Small intestine (tissue), 7 donors: ENCODE results near the gene LRRC63. TPM values are rescaled to one million over a fixed set of nuclear protein-coding genes. Genes with fewer than 3 reads are reported as not detected.
"Not testable (repeated sequence)": the region's sequence is repeated elsewhere in the genome, so short reads cannot be mapped to it uniquely, and the experiment has no call there.

Source experiments
- DNase-seq, 2 donors: peaks; one replicate each; pipeline versions ENCODE4 v3.0.0 to v3.0.0-alpha.2; 2013
- FAIRE-seq: peaks from 2 replicates; lab custom pipeline; 2012; peaks lifted over from hg19 to GRCh38; lab: Jason Lieb, UNC
- H3K27ac ChIP-seq, 3 donors: one replicate each; pipeline ENCODE4 v1.5.1; 2013; ENCODE audit warnings: low read length in 2 of 3, mild to moderate bottlenecking in 2 of 3, control low read depth in 1 of 3, inconsistent platforms in 1 of 3, low read depth in 1 of 3, moderate library complexity in 1 of 3
- H3K27me3 ChIP-seq, 3 donors: one replicate each; pipeline ENCODE4 v1.6.1; 2013; ENCODE audit warnings: low read length in 3 of 3, inconsistent platforms in 1 of 3; ENCODE audit not compliant: control insufficient read depth in 3 of 3, insufficient read depth in 3 of 3
- H3K36me3 ChIP-seq, 3 donors: one replicate each; pipeline ENCODE4 v1.6.1; 2013; ENCODE audit warnings: low read length in 3 of 3, inconsistent platforms in 1 of 3, low read depth in 1 of 3, mild to moderate bottlenecking in 1 of 3, moderate library complexity in 1 of 3; ENCODE audit not compliant: control insufficient read depth in 3 of 3, insufficient read depth in 2 of 3
- H3K4me1 ChIP-seq, 3 donors: one replicate each; pipeline ENCODE4 v1.6.1; 2013; ENCODE audit warnings: low read length in 2 of 3, inconsistent platforms in 1 of 3, low read depth in 1 of 3, mild to moderate bottlenecking in 1 of 3, moderate library complexity in 1 of 3; ENCODE audit not compliant: control insufficient read depth in 3 of 3, insufficient read depth in 2 of 3
- H3K4me3 ChIP-seq, 3 donors: one replicate each; pipeline ENCODE4 v1.5.1; 2013; ENCODE audit warnings: low read length in 3 of 3, control low read depth in 1 of 3, inconsistent platforms in 1 of 3, low read depth in 1 of 3, mild to moderate bottlenecking in 1 of 3, moderate library complexity in 1 of 3
- H3K9me3 ChIP-seq, 2 donors: one replicate each; pipeline ENCODE4 v1.6.1; 2013; ENCODE audit warnings: low read depth in 1 of 2, low read length in 1 of 2; ENCODE audit not compliant: control insufficient read depth in 2 of 2, insufficient read depth in 1 of 2
- WGBS, 3 donors: extraction: QIAGEN DNeasy Blood & Tissue Kit; methylation state at CpG; one replicate each; pipeline ENCODE4 v1.1.7; 2013; 5-methylcytosine and 5-hydroxymethylcytosine counted together
- polyA plus RNA-seq, 4 donors: library from polyadenylated mRNA; stranded (reverse) in 3 of 4; unstranded in 1 of 4; fragments of 200-250 nt in 3 of 4; fragments of 120-200 nt in 1 of 4; gene quantifications; one replicate each; pipeline versions ENCODE4 v1.2.1 to v1.2.3, GENCODE V29; 2013
- donor health status: healthy with polysubstance abuse.
- donor health status: control.
- donor health status: control.
- donor health status: Bipolar disorder and iron deficiency.
- donor health status: healthy.

LRRC63 gene
- polyA plus RNA-seq, 4 donors = 0.03 TPM; not detected in 3

DNA sequence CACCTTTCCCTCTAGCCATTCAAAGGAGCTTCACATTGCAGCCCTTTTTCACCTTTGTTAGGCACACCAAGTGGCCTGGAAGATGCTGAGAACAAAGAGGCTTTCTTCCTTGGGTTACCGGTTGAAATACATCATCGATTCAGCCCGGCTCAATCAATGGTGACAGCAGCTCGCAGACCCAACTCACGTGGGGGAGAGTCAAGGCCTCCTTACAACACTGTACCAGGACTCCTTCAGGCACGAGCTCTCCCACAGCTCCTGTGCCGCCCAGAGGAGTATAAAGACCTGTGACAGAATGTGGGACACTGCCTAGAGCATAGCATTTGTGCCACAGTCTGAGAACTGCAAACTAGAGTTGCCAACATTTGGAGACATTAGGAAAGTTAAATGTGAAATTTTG is 3.9 kb upstream of the LRRC63 start:
- Histone ChIP-seq H3K9me3 (no peaks in the 10 kb centered on the region), H3K36me3 (no peaks in the 10 kb centered on the region), H3K4me3 (no peak overlapping the region), H3K27ac (no peak overlapping the region), H3K4me1 (peaks cover 0 to 2% (median 0%) of the 10 kb centered on the region in 3 donors), H3K27me3 (peaks cover 0 to 16% (median 3%) of the 10 kb centered on the region in 3 donors)
- DNase-seq (no peak), FAIRE-seq (no peak)
- WGBS, 3 donors = 68 to 79% (median 75%) methylated on average over 7 of the region's 7 CpGs

DNA sequence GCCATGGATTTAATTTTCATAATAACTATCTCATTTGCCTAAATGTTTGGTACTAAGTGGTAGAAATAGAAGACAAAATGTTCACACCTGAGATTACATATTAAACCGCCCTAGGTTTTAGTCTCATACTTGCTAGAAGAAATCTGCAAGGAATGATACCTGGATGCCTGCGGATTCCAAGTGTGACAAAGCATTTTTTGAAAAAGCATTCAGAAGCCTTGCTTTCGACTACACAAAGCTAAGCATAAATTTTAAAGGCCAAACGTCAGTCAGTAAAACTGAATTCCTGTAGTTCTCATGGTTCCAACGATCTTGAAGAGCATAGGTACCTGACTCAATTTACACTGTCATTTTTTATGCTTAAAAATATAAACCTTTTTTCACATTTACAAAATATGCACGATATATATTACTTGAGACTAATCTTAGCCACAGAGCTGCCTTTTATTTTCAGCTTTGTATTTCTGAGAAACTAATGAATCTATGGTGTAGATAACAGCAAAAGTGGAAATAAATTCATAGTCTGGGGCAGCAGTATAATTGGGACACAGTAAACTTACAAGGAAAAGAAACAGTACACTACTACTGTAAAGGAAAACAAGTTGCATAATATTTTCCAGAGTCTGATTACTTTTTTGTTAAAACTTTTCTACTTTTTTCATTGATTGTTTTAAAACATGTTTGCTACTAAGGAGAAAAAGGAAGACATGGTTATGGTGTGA is 1.2 kb upstream of the LRRC63 start:
- H3K4me3 ChIP-seq = no peak overlapping the region
- peaks cover 0 to 19% (median 3%) of the 10 kb centered on the region in 3 donors for H3K27me3 ChIP-seq
- FAIRE-seq = no peak
- H3K27ac ChIP-seq = no peak overlapping the region
- no peaks in the 10 kb centered on the region for H3K36me3 ChIP-seq
- no peaks in the 10 kb centered on the region for H3K9me3 ChIP-seq
- H3K4me1 ChIP-seq = no peaks in the 10 kb centered on the region
- WGBS, 3 donors = 71 to 79% (median 77%) methylated on average over 6 of the region's 6 CpGs
- DNase-seq = no peak

DNA sequence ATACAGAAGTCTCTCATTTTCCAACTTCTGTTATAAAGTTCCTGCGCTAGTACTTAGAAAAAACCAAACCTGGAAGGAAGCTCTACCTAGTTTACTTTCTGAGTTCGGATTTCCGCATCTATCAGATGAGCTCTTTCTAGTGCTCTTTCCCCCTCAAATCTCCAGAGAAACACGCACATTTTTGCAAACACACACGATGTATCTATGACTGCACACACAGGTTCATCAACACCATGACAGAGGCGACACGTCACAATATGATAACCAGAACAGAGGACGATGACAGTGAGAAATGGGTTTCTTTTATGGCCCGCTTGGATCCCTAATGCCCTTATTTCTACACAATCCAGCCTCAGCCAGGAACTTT is 629 bp upstream of the LRRC63 start:
- no peaks in the 10 kb centered on the region for H3K9me3 ChIP-seq
- no peaks in the 10 kb centered on the region for H3K4me1 ChIP-seq
- H3K27ac ChIP-seq = peak overlapping the region in 1 of 3 donors; percentile 18
- no peak for FAIRE-seq
- DNase-seq = peak; percentile 17
- 6 to 12% (median 9%) methylated on average over 9 of the region's 9 CpGs for WGBS, 3 donors
- H3K36me3 ChIP-seq = no peaks in the 10 kb centered on the region
- H3K27me3 ChIP-seq = peaks cover 0 to 19% (median 3%) of the 10 kb centered on the region in 3 donors
- H3K4me3 ChIP-seq = peak overlapping the region; percentile 27 to 42 (median 31)

DNA sequence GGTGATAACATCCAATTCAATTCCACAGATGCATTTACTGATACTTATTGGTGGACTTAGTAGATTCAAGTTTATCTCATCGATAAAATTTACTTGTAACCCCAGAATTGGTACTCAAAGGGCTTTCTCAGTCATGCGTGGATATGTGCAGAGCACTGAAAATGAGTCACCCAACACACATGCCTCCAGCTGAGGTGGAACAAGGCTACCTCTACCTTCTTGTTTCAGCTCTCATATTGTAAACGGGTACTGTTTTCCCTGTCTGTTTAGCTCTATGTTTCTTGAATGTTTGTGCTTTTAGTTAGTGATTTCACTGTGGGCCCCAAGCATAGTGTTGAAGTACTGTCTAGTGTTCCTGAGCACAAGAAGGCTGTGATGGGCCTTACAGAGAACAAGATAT is 1.5 kb downstream of the LRRC63 start:
- H3K9me3 ChIP-seq = no peaks in the 10 kb centered on the region
- no peak overlapping the region for H3K4me3 ChIP-seq
- FAIRE-seq = no peak
- H3K27me3 ChIP-seq = peaks cover 0 to 16% (median 3%) of the 10 kb centered on the region in 3 donors
- H3K27ac ChIP-seq = no peak overlapping the region
- DNase-seq = no peak
- H3K4me1 ChIP-seq = no peaks in the 10 kb centered on the region
- no peaks in the 10 kb centered on the region for H3K36me3 ChIP-seq
- WGBS, 3 donors = 80 to 88% (median 87%) methylated on average over 3 of the region's 3 CpGs

DNA sequence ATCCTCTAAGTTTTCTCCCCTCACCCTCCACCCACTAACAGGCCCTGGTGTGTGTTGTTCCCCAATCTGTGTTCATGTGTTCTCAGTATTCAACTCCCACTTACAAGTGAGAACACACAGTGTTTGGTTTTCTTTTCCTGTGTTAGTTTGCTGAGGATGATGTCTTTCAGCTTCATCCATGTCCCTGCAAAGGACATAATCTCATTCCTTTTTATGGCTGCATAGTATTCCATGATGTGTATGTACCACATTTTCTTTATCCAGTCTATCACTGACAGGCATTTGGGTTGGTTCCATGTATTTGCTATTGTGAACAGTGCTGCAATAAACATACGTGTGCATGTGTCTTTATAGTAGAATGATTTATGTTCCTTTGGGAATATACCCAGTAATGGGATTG is 3.0 kb downstream of the LRRC63 start:
- H3K27ac ChIP-seq, H3K4me1 ChIP-seq, FAIRE-seq, H3K9me3 ChIP-seq, DNase-seq, H3K4me3 ChIP-seq, H3K36me3 ChIP-seq: not testable (repeated sequence)
- 56 to 82% (median 80%) methylated on average over 1 of the region's 1 CpG for WGBS, 3 donors
- peaks cover 0 to 15% (median 3%) of the 10 kb centered on the region in 3 donors for H3K27me3 ChIP-seq

DNA sequence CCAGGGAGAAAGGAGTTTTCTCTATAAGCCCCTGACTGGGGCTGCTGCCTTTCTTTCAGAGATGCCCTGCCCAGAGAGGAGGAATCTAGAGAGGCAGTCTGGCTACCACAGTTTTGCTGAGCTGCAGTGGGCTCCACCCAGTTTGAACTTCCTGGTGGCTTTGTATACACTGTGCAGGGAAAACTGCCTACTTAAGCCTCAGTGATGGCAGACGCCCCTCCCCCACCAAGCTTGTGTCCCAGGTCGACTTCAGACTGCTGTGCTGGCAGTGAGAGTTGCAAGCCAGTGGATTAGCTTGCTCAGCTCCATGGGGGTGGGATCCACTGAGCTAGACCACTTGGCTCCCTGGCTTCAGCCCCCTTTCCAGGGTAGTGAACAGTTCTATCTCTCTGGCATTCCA is 8.5 kb downstream of the LRRC63 start:
- not testable (repeated sequence) for H3K4me1 ChIP-seq, H3K27me3 ChIP-seq, H3K36me3 ChIP-seq, H3K4me3 ChIP-seq, H3K9me3 ChIP-seq, H3K27ac ChIP-seq, FAIRE-seq
- peak; percentile 9 to 39 for DNase-seq
- whole genome bisulfite sequencing, 3 donors = 0 to 9% (median 5%) methylated on average over 2 of the region's 2 CpGs

DNA sequence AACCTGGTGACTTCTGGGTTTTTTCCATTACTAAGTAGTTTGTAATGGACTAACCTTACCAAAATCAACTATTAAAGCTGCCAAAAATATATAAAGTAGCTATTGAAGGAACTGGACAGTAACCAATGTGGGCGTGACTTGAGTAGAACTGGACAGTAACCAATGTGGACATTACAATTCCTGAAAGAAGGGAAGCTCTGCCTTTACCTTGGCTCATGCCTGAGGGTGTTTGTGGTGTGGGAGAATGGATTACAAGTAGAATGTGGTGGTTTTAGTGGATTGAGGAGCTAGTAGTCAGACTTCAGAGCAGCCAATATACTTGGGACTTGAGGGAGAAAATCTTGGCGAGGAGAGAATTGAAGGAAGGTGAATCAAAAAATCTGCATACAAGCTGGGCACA is 17.5 kb downstream of the LRRC63 start:
- Histone ChIP-seq H3K4me1 (no peaks in the 10 kb centered on the region), H3K27ac (no peak overlapping the region), H3K27me3 (no peaks in the 10 kb centered on the region), H3K36me3 (no peaks in the 10 kb centered on the region), H3K9me3 (peaks cover 0 to 11% of the 10 kb centered on the region in 2 donors), H3K4me3 (no peak overlapping the region)
- FAIRE-seq (no peak), DNase-seq (no peak)
- 81 to 96% (median 91%) methylated on average over 2 of the region's 2 CpGs for WGBS, 3 donors

DNA sequence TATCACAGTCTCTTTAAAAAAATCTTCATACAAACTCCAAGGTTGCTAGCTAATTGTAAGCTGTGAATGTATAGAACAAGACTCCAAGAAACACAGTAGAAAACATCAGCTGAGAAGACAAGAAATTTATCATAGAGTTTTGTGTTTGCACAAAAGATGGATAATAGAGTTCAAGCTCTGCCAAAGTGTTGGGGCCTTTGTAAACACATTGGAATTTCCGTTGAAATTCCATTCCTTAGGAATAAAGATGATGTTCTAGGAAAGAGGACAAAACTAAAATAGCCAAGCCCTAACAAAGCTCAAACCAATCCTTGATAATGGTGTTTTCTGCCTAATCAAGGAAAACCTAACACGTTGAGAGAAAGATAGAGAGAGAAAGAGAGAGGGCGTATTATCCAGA is 20.6 kb downstream of the LRRC63 start:
- WGBS, 3 donors = 80 to 90% (median 84%) methylated on average over 3 of the region's 3 CpGs
- H3K4me1 ChIP-seq = no peaks in the 10 kb centered on the region
- no peak overlapping the region for H3K4me3 ChIP-seq
- FAIRE-seq = no peak
- H3K36me3 ChIP-seq = no peaks in the 10 kb centered on the region
- no peak overlapping the region for H3K27ac ChIP-seq
- peaks cover 0 to 6% of the 10 kb centered on the region in 2 donors for H3K9me3 ChIP-seq
- H3K27me3 ChIP-seq = no peaks in the 10 kb centered on the region
- no peak for DNase-seq

DNA sequence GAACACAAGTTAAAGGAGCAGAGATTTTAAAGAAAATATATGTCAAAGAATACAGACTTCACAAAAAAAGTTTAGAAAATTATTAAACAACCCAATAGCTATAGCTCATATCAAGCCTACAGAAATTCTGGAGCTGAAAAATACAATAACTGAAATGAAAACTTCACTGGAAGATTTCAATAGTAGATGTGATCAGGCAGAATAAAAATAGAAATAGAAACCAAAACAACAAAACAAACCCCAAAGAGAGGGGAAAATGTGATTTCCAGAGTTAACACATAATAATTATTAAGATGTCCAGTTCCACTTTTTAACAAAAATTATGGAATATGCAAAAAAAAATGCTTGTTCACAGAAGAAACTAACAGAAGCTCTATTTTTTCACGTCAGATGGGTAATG is 23.6 kb downstream of the LRRC63 start:
- Histone ChIP-seq H3K9me3 (peaks cover 0 to 5% of the 10 kb centered on the region in 2 donors), H3K27ac (no peak overlapping the region), H3K4me3 (no peak overlapping the region), H3K4me1 (no peaks in the 10 kb centered on the region), H3K36me3 (no peaks in the 10 kb centered on the region), H3K27me3 (no peaks in the 10 kb centered on the region)
- DNase-seq (no peak), FAIRE-seq (no peak)
- WGBS, 3 donors = 78 to 92% (median 86%) methylated on average over 1 of the region's 1 CpG
